Measurements from ENCODE around the gene HOXA4. TPM values are rescaled to one million over a fixed set of nuclear protein-coding genes. Genes with fewer than 3 reads are reported as not detected.

HOXA4 gene
- total RNA-seq, 1 experiment from 2014 or later, result 4.8 TPM

DNA sequence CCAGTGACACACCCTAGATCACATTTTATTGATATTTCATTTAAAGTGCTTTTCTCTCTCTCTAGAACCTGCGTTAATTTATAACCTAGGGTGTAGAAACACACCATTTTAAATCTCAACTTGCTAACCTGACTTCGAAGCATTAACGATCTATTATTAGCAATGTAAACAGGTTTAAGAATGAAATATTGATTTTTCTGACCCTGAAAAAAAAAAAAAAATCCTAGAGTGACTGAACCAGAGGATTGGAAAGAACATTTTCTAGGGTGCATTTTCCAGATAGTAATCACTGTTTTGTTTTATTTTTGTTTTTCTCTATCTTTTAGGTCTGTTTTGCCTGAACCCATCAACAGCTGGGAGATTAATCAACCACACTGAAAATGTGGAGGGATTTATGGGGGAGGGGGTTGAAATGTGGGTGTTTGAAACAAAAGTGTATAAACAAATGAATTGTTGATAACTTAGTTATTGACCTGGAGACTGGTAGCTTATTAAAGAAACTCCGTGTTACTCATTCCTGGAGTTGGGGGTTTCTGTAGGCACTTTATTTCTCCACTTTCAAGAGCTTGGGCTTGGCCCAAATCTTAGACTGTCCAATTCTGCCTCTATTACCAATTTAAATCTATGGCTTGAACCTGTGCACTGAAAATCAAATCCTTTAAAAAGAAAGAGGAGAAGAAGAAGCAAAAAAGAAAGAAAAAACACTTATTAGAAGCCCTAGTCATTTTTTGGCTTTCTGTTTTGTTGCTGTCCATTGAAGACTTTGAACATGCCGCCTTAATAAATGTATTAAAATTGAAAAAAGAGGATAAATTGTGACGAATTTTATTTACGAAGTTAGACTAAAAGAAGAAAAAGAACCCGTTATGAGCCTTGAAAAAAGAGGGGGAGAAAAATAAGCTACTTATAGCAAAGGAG lies 30.8 kb downstream of the HOXA4 start:
- Mint-ChIP-seq H3K27ac (ENCODE audit: unreplicated experiment) (no peak overlapping the region), H3K4me3 (ENCODE audit: unreplicated experiment) (no peak overlapping the region), H3K4me1 (ENCODE audit: low read depth, unreplicated experiment) (peaks cover 22% of the 10 kb centered on the region), H3K27me3 (ENCODE audit: insufficient read depth, unreplicated experiment) (no peaks in the 10 kb centered on the region), H3K9me3 (ENCODE audit: unreplicated experiment) (no peaks in the 10 kb centered on the region), H3K36me3 (ENCODE audit: insufficient read depth, unreplicated experiment) (peaks cover 33% of the 10 kb centered on the region)
- no TSS peak for BruUV-seq (replicated peaks)
- H3K9me3 ChIP-seq, result no peaks in the 10 kb centered on the region
- H3K4me3 ChIP-seq (ENCODE audit: low read depth, low read length), result no peak overlapping the region
- intact Hi-C loops (cut with micrococcal nuclease; ENCODE audit: unreplicated experiment), result no loop called here
- TF ChIP-seq, protein P1, sequence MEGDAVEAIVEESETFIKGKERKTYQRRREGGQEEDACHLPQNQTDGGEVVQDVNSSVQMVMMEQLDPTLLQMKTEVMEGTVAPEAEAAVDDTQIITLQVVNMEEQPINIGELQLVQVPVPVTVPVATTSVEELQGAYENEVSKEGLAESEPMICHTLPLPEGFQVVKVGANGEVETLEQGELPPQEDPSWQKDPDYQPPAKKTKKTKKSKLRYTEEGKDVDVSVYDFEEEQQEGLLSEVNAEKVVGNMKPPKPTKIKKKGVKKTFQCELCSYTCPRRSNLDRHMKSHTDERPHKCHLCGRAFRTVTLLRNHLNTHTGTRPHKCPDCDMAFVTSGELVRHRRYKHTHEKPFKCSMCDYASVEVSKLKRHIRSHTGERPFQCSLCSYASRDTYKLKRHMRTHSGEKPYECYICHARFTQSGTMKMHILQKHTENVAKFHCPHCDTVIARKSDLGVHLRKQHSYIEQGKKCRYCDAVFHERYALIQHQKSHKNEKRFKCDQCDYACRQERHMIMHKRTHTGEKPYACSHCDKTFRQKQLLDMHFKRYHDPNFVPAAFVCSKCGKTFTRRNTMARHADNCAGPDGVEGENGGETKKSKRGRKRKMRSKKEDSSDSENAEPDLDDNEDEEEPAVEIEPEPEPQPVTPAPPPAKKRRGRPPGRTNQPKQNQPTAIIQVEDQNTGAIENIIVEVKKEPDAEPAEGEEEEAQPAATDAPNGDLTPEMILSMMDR (IDR thresholded peaks at IDR 0.05; ENCODE audit: insufficient read depth in 1 of 2, low read depth in 1 of 2, low read length in 1 of 2, severe bottlenecking in 1 of 2, unreplicated experiment in 1 of 2), result no peak
- DNase-seq, result no peak
- no peaks in the 10 kb centered on the region for H3K36me3 ChIP-seq (ENCODE audit: control insufficient read depth, insufficient read depth, low read length)
- POLR2A ChIA-PET, result no interaction called here
- no peaks in the 10 kb centered on the region for H3K27me3 ChIP-seq (replicated peaks; ENCODE audit: control insufficient read depth, insufficient read depth, low read length)
- CTCF ChIA-PET, result interaction anchor here (0.5 kb wide), 1 partner anchor 705 kb away, joined by 4 read pairs; no protein-coding TSS in a partner anchor
- H3K4me1 ChIP-seq, result peaks cover 10% of the 10 kb centered on the region

DNA sequence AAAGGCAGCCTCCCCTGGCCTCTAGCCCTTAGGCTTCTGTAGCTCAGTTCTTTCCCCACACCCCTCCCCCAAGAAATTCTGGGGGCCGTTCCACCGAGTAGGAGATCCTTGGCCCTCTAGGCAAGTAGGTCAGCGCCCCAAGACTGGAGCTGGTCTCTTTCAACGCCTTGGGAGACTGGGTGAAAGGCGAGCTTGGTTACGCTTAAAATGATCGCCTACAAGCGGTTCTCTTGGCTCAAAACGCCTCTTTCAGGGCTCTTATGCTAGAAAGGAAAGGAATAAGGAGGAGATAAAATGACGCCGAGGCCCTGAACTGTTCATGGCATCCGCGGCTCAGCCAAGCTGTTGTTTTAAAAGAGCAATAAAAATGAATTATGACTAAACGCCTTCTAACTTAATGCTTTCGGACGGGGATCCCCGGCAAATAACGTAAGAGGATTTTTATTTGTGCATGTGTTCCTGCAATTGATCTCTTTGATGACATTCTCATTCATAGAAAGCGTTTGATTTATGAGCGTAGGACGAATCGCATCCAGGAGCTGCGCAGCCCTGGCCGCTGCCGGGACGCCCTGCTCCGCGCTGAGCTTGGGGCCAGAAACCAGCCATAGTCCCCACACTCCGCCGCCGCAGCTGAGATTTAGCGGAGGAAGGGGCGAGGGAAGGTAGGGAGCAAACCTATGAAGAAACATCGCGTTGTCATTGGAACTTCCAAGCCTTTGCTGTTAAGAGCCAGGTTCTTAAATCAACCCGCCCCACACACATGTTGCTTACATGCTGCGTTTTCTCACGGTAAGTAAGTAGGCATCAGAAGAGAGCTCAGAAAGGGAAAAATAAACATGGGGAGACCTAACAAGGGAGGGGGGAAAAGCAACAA lies 31.7 kb downstream of the HOXA4 start:
- DNase-seq, result no peak
- no peaks in the 10 kb centered on the region for H3K27me3 ChIP-seq (replicated peaks; ENCODE audit: control insufficient read depth, insufficient read depth, low read length)
- H3K9me3 Mint-ChIP-seq (ENCODE audit: unreplicated experiment), result no peaks in the 10 kb centered on the region
- no peaks in the 10 kb centered on the region for H3K9me3 ChIP-seq
- intact Hi-C loops (cut with micrococcal nuclease; ENCODE audit: unreplicated experiment), result no loop called here
- POLR2A ChIA-PET, result no interaction called here
- CTCF ChIA-PET, result interaction anchor here (0.7 kb wide), 1 partner anchor 248 kb away, joined by 3 read pairs; no protein-coding TSS in a partner anchor
- peaks cover 10% of the 10 kb centered on the region for H3K4me1 ChIP-seq
- BruUV-seq (replicated peaks), result TSS peak; percentile 5
- peaks cover 33% of the 10 kb centered on the region for H3K36me3 Mint-ChIP-seq (ENCODE audit: insufficient read depth, unreplicated experiment)
- H3K27me3 Mint-ChIP-seq (ENCODE audit: insufficient read depth, unreplicated experiment), result no peaks in the 10 kb centered on the region
- H3K4me3 ChIP-seq (ENCODE audit: low read depth, low read length), result no peak overlapping the region
- H3K4me3 Mint-ChIP-seq (ENCODE audit: unreplicated experiment), result peak overlapping the region; percentile 87
- H3K4me1 Mint-ChIP-seq (ENCODE audit: low read depth, unreplicated experiment), result peaks cover 30% of the 10 kb centered on the region
- H3K36me3 ChIP-seq (ENCODE audit: control insufficient read depth, insufficient read depth, low read length), result no peaks in the 10 kb centered on the region
- no peak overlapping the region for H3K27ac Mint-ChIP-seq (ENCODE audit: unreplicated experiment)
- TF ChIP-seq, protein P1 (IDR thresholded peaks at IDR 0.05; ENCODE audit: insufficient read depth in 1 of 2, low read depth in 1 of 2, low read length in 1 of 2, severe bottlenecking in 1 of 2, unreplicated experiment in 1 of 2), result no peak

Measured in Caco-2 (cell line).